Dedifferentiated amniotic fluid mesenchymal stem cell (primary cell): ENCODE data around the gene RAB11FIP2.

Experiments
- DNase-seq: peaks from one replicate; pipeline ENCODE4 v3.0.0-alpha.2; 2016; ENCODE audit errors: extremely low spot score

RAB11FIP2 gene

GRCh38 chr10:118034791-118035261 is 11.9 kb downstream of the RAB11FIP2 start:
- DNase-seq = no peak

GRCh38 chr10:118033905-118034304 is 12.8 kb downstream of the RAB11FIP2 start:
- no peak for DNase-seq

- DNase-seq = no peak
Measured at GRCh38 chr10:118032564-118032963, 14.2 kb downstream of the RAB11FIP2 start.

GRCh38 chr10:118031351-118032075 is 15.2 kb downstream of the RAB11FIP2 start:
- DNase-seq = no peak

- DNase-seq = no peak
Measured at GRCh38 chr10:118028619-118029018, 18.1 kb downstream of the RAB11FIP2 start.

GRCh38 chr10:118027397-118027796 is 19.3 kb downstream of the RAB11FIP2 start:
- no peak for DNase-seq

GRCh38 chr10:118026936-118027335 is 19.8 kb downstream of the RAB11FIP2 start:
- no peak for DNase-seq

GRCh38 chr10:118020365-118020764 is 26.4 kb downstream of the RAB11FIP2 start:
- no peak for DNase-seq

- DNase-seq = no peak
Measured at GRCh38 chr10:118017850-118018249, 28.9 kb downstream of the RAB11FIP2 start.

- no peak for DNase-seq
Measured at GRCh38 chr10:118017071-118017740, 29.5 kb downstream of the RAB11FIP2 start.

GRCh38 chr10:118012952-118013525 is 33.7 kb downstream of the RAB11FIP2 start:
- DNase-seq = no peak

GRCh38 chr10:118007773-118008172 is 39.0 kb downstream of the RAB11FIP2 start:
- DNase-seq = no peak

- DNase-seq = no peak
Measured at GRCh38 chr10:118003126-118003525, 43.6 kb downstream of the RAB11FIP2 start.

GRCh38 chr10:118002581-118002980 is 44.2 kb downstream of the RAB11FIP2 start:
- no peak for DNase-seq

GRCh38 chr10:117997673-117998072 is 49.1 kb downstream of the RAB11FIP2 start:
- DNase-seq = no peak

- DNase-seq = no peak
Measured at GRCh38 chr10:117996709-117997108, 50.0 kb downstream of the RAB11FIP2 start.

- DNase-seq = no peak
Measured at GRCh38 chr10:117994771-117995170, 52.0 kb downstream of the RAB11FIP2 start.

GRCh38 chr10:117993166-117993565 is 53.6 kb downstream of the RAB11FIP2 start:
- DNase-seq = no peak

GRCh38 chr10:117991701-117992100 is 55.0 kb downstream of the RAB11FIP2 start:
- DNase-seq = no peak

- no peak for DNase-seq
Measured at GRCh38 chr10:117989962-117990361, 56.8 kb downstream of the RAB11FIP2 start.

GRCh38 chr10:117988814-117989213 is 57.9 kb downstream of the RAB11FIP2 start:
- DNase-seq = no peak

- no peak for DNase-seq
Measured at GRCh38 chr10:117987244-117987909, 59.4 kb downstream of the RAB11FIP2 start.
